ENCODE measurements around the gene AKAP17A. TPM values are rescaled to one million over a fixed set of nuclear protein-coding genes. Genes with fewer than 3 reads are reported as not detected.

Gene AKAP17A
- total and polyA plus RNA-seq, 7 donors: 9.9 to 25.1 (median 13.6) TPM

DNA sequence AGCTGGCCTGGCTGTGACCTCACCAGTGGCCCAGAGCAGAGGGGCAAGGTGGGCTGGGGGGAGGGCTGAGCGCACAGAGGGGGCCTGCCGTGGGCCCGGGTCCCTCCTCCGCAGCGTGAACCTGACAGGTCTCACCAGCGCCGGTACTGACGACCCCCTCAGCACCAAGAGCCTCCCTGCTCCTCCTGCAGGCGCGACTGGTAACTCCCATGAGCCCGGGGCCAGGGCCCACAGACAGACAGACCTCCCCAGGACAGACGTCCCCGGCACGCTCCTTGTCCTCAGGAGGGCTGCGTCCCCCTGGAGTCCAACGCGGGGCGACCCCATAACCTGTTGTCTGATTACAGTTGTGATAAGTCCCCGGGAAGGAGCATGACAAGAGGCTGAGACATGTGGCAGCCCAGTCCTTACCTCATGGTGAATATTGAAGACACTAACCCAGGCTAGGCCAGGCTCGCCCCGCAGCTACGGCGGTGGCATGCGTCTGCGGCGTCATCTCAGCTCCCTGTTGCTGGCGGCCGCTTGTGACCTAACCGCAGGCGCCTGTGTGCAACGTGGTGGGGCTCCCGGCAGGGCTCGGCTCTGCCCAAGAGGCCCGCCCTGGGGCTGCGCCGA lies 8.5 kb downstream of the AKAP17A start:
- intact Hi-C loops (cut with DNase I): loop anchor here (10.0 kb wide), 2 partner anchors 145 to 725 kb away; partner anchors contain the start of gene ASMTL (in 1 of the 2)
- TF ChIP-seq CTCF (IDR thresholded peaks at IDR 0.05): no peak
- ATAC-seq (no peak), DNase-seq (no peak)
- Histone ChIP-seq H3K27ac (no peak overlapping the region), H3K27me3 (ENCODE audit: insufficient read depth in 3 of 3, low read length in 2 of 3) (no peaks in the 10 kb centered on the region), H3K36me3 (ENCODE audit: insufficient read depth in 1 of 2, low read depth in 1 of 2) (peaks cover 14 to 81% of the 10 kb centered on the region in 2 donors), H3K9me3 (peaks cover 4% of the 10 kb centered on the region), H3K4me3 (no peak overlapping the region), H3K4me1 (no peaks in the 10 kb centered on the region)
- 97 to 98% (median 97%) methylated on average over 31 to 36 of the region's 36 CpGs for WGBS, 3 donors

DNA sequence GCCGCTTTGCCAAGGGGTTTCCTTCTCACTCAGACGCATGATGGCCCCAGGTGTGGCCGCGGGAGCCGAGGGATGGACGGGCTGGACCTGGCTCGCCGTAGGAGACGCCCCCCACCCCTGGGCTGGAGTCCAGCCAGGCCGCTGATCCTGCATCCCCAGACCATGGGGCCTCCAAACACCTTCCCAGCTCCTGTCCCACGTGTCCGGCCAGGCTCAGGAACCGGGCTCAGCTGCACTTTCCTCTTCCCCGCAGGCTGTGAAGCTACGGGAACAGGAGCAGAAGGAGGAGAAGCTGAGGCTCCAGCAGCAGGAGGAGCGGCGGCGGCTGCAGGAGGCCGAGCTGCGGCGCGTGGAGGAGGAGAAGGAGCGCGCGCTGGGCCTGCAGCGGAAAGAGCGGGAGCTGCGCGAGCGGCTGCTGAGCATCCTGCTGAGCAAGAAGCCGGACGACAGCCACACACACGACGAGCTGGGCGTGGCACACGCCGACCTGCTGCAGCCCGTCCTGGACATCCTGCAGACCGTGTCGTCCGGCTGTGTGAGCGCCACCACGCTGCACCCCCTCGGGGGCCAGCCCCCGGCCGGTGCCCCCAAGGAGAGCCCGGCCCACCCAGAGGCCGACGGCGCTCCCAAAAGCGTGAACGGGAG lies 9.1 kb downstream of the AKAP17A start:
- WGBS, 3 donors: 97 to 98% (median 98%) methylated on average over 52 of the region's 52 CpGs
- Histone ChIP-seq H3K27ac (no peak overlapping the region), H3K27me3 (ENCODE audit: insufficient read depth in 3 of 3, low read length in 2 of 3) (no peaks in the 10 kb centered on the region), H3K4me3 (no peak overlapping the region), H3K9me3 (peaks cover 4% of the 10 kb centered on the region), H3K36me3 (ENCODE audit: insufficient read depth in 1 of 2, low read depth in 1 of 2) (peaks cover 14 to 75% of the 10 kb centered on the region in 2 donors), H3K4me1 (no peaks in the 10 kb centered on the region)
- DNase-seq: no peak
- no peak for ATAC-seq
- intact Hi-C loops (cut with DNase I): no loop called here
- TF ChIP-seq CTCF (IDR thresholded peaks at IDR 0.05): no peak

GRCh38 chrX:1601051-1601767 lies 9.8 kb downstream of the AKAP17A start:
- Histone ChIP-seq H3K27ac (no peak overlapping the region), H3K27me3 (ENCODE audit: insufficient read depth in 3 of 3, low read length in 2 of 3) (no peaks in the 10 kb centered on the region), H3K4me3 (no peak overlapping the region), H3K36me3 (ENCODE audit: insufficient read depth in 1 of 2, low read depth in 1 of 2) (peaks cover 14 to 68% of the 10 kb centered on the region in 2 donors), H3K4me1 (no peaks in the 10 kb centered on the region), H3K9me3 (peaks cover 4% of the 10 kb centered on the region)
- intact Hi-C loops (cut with DNase I): no loop called here
- DNase-seq (no peak), ATAC-seq (no peak)
- 97 to 98% (median 98%) methylated on average over 51 to 58 of the region's 58 CpGs for WGBS, 3 donors
- TF ChIP-seq CTCF (IDR thresholded peaks at IDR 0.05): no peak

DNA sequence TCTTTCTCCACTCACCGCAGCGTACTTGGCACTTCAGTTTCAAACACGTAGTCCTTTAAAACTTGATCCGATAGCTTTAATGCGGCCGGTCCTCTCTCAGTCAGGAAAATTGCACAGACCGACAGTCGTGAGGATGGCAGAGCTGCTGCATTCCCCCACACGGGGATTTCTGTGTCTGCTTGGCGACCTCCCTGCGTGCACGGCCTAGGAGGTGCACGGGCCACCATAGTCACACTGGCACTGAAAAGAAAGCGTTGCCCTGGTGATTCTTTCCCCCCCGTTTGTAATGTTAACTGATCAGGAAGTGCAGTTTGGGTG lies 10.3 kb downstream of the AKAP17A start:
- intact Hi-C loops (cut with DNase I): no loop called here
- TF ChIP-seq CTCF (IDR thresholded peaks at IDR 0.05): no peak

More for the DNA sequence above, 10.3 kb downstream of the AKAP17A start:
- WGBS, 3 donors: 90 to 93% (median 90%) methylated on average over 15 of the region's 15 CpGs
- Histone ChIP-seq H3K36me3 (ENCODE audit: insufficient read depth in 1 of 2, low read depth in 1 of 2) (peaks cover 14 to 65% of the 10 kb centered on the region in 2 donors), H3K27ac (no peak overlapping the region), H3K4me1 (no peaks in the 10 kb centered on the region), H3K4me3 (no peak overlapping the region), H3K9me3 (peaks cover 4% of the 10 kb centered on the region), H3K27me3 (ENCODE audit: insufficient read depth in 3 of 3, low read length in 2 of 3) (no peaks in the 10 kb centered on the region)
- DNase-seq (no peak), ATAC-seq (no peak)

Measured in psoas muscle (tissue), 8 donors.